Hair follicle dermal papilla cell (primary cell): ENCODE results near the gene KLHDC8B. TPM values are rescaled to one million over a fixed set of nuclear protein-coding genes. Genes with fewer than 3 reads are reported as not detected.

Experiments
- total RNA-seq: library from RNA; depleted of rRNA; stranded (reverse); fragments of >200 nt; gene quantifications from 2 replicates; pipeline ENCODE4 v1.2.3, GENCODE V29; 2012

KLHDC8B gene
- 18.8 and 24.0 TPM in 2 replicates for total RNA-seq

GRCh38 chr3:49171119-49171774 is at the start of gene KLHDC8B:
Gene KLHDC8B, plus strand, starts transcription at chr3:49171598. Its CDS starts 1,172 bp downstream, at chr3:49172770.

GRCh38 chr3:49132437-49133225 is 38.8 kb upstream of the KLHDC8B start, which contains the start of gene LAMB2:
Gene LAMB2, minus strand, starts transcription at chr3:49133050. Its CDS starts 183 bp downstream, at chr3:49132867.

GRCh38 chr3:49165771-49166751 is 5.3 kb upstream of the KLHDC8B start, which contains the start of gene CCDC71:
Gene CCDC71, minus strand, starts transcription at chr3:49166331. Its CDS starts 2,123 bp downstream, at chr3:49164208.

Other genes with a start within 250 kb of the KLHDC8B start
- 23.4 and 31.8 TPM in 2 replicates for gene P4HTM, start 181.4 kb upstream of the KLHDC8B start, total RNA-seq
- gene WDR6, start 164.2 kb upstream of the KLHDC8B start, total RNA-seq = 74.2 and 89.4 TPM in 2 replicates
- gene DALRD3, start 153.0 kb upstream of the KLHDC8B start, total RNA-seq = 52.3 and 52.6 TPM in 2 replicates
- gene NDUFAF3, start 149.5 kb upstream of the KLHDC8B start, total RNA-seq = 37.2 and 47.7 TPM in 2 replicates
- gene IMPDH2, start 142.2 kb upstream of the KLHDC8B start, total RNA-seq = 247 and 273 TPM in 2 replicates
- gene QRICH1, start 77.5 kb upstream of the KLHDC8B start, total RNA-seq = 96.7 and 144 TPM in 2 replicates
- 476 and 496 TPM in 2 replicates for gene QARS1, start 66.8 kb upstream of the KLHDC8B start, total RNA-seq
- 39.1 and 51.3 TPM in 2 replicates for gene USP19, start 50.8 kb upstream of the KLHDC8B start, total RNA-seq
- gene LAMB2, start 38.5 kb upstream of the KLHDC8B start, total RNA-seq = 373 and 453 TPM in 2 replicates
- 36.8 and 37.6 TPM in 2 replicates for gene CCDC71, start 5.3 kb upstream of the KLHDC8B start, total RNA-seq
- gene C3orf62, start 105.6 kb downstream of the KLHDC8B start, total RNA-seq = 1.6 and 3.2 TPM in 2 replicates
- gene USP4, start 168.5 kb downstream of the KLHDC8B start, total RNA-seq = 14.9 and 21.3 TPM in 2 replicates
- gene GPX1, start 186.8 kb downstream of the KLHDC8B start, total RNA-seq = 140 and 159 TPM in 2 replicates
- gene RHOA, start 240.4 kb downstream of the KLHDC8B start, total RNA-seq = 614 and 788 TPM in 2 replicates
- 35.9 and 40.9 TPM in 2 replicates for gene TCTA, start 240.8 kb downstream of the KLHDC8B start, total RNA-seq